Neuronal stem cell (in vitro differentiated cells): ENCODE results near the gene SLC11A1.

ENCODE experiments used
- DNase-seq: peaks from one replicate; pipeline ENCODE4 v3.0.0-alpha.2; 2013; ENCODE audit warnings: low spot score
- H2AFZ ChIP-seq: one replicate; pipeline ENCODE4 v1.6.1; 2013; ENCODE audit warnings: mild to moderate bottlenecking, low read length, inconsistent platforms
- H2AK5ac ChIP-seq: 2 replicates; pipeline ENCODE4 v1.6.1; 2013; ENCODE audit warnings: low read depth, mild to moderate bottlenecking, inconsistent platforms, low read length, moderate library complexity, mixed read lengths
- H2BK120ac ChIP-seq: 2 replicates; pipeline ENCODE4 v1.6.1; 2013; ENCODE audit warnings: low read depth, mild to moderate bottlenecking, inconsistent platforms, low read length, moderate library complexity, mixed read lengths
- H2BK12ac ChIP-seq: one replicate; pipeline ENCODE4 v1.6.1; 2013; ENCODE audit warnings: low read length, inconsistent platforms
- H2BK15ac ChIP-seq: 2 replicates; pipeline ENCODE4 v1.6.1; 2013; ENCODE audit warnings: mild to moderate bottlenecking, low read length, inconsistent platforms, mixed read lengths
- H2BK5ac ChIP-seq: one replicate; pipeline ENCODE4 v1.6.1; 2013; ENCODE audit warnings: inconsistent platforms, mild to moderate bottlenecking, low read length, moderate library complexity
- H3K14ac ChIP-seq: one replicate; pipeline ENCODE4 v1.6.1; 2013; ENCODE audit warnings: low read length, inconsistent platforms
- H3K18ac ChIP-seq: 2 replicates; pipeline ENCODE4 v1.6.1; 2013; ENCODE audit warnings: low read length, inconsistent platforms
- H3K23ac ChIP-seq: 2 replicates; pipeline ENCODE4 v1.6.1; 2013; ENCODE audit warnings: low read depth, mild to moderate bottlenecking, mixed read lengths, low read length, inconsistent platforms; ENCODE audit not compliant: poor library complexity
- H3K27ac ChIP-seq: replicated peaks from 3 replicates; pipeline ENCODE4 v1.5.1; 2013; ENCODE audit warnings: low read length, inconsistent platforms
- H3K27me3 ChIP-seq, 3 experiments: 2 replicates each; pipeline ENCODE4 v1.6.1; 2013; ENCODE audit warnings: low read length in 3 of 3, mild to moderate bottlenecking in 2 of 3, inconsistent platforms in 1 of 3, low read depth in 1 of 3, mixed read lengths in 1 of 3, moderate library complexity in 1 of 3; ENCODE audit not compliant: control insufficient read depth in 3 of 3, insufficient read depth in 3 of 3
- H3K36me3 ChIP-seq, 2 donors: replicated peaks in 1 of 2; 2 replicates each; pipeline ENCODE4 v1.6.1; 2013; ENCODE audit warnings: low read length in 2 of 2; ENCODE audit not compliant: control insufficient read depth in 2 of 2, insufficient read depth in 2 of 2
- H3K4ac ChIP-seq: 2 replicates; pipeline ENCODE4 v1.6.1; 2013; ENCODE audit warnings: inconsistent platforms, mild to moderate bottlenecking, low read length, moderate library complexity
- H3K4me1 ChIP-seq, 2 donors: 1 replicate in 1 of 2; 2 replicates in 1 of 2; pipeline ENCODE4 v1.6.1; 2013; ENCODE audit warnings: low read length in 2 of 2, low read depth in 1 of 2; ENCODE audit not compliant: control insufficient read depth in 2 of 2, insufficient read depth in 1 of 2
- H3K4me2 ChIP-seq: one replicate; pipeline ENCODE4 v1.6.1; 2013; ENCODE audit warnings: mild to moderate bottlenecking, low read length, inconsistent platforms; ENCODE audit not compliant: insufficient read depth, poor library complexity, severe bottlenecking
- H3K4me3 ChIP-seq, 2 donors: 2 replicates each; pipeline ENCODE4 v1.5.1; 2013; ENCODE audit warnings: low read length in 2 of 2, mild to moderate bottlenecking in 2 of 2, inconsistent platforms in 1 of 2, moderate library complexity in 1 of 2
- H3K79me1 ChIP-seq: one replicate; pipeline ENCODE4 v1.6.1; 2013; ENCODE audit warnings: low read depth, mild to moderate bottlenecking, inconsistent platforms, low read length, moderate library complexity
- H3K9ac ChIP-seq: one replicate; pipeline ENCODE4 v1.6.1; 2013; ENCODE audit warnings: mild to moderate bottlenecking, low read depth, low read length, inconsistent platforms; ENCODE audit not compliant: poor library complexity
- H3K9me3 ChIP-seq, 2 donors: replicated peaks in 1 of 2; 2 replicates each; pipeline versions ENCODE3 to v1.6.1; 2013; ENCODE audit warnings: low read length in 2 of 2, mild to moderate bottlenecking in 2 of 2, inconsistent platforms in 1 of 2, low read depth in 1 of 2, mixed read lengths in 1 of 2, moderate library complexity in 1 of 2; ENCODE audit not compliant: control insufficient read depth in 2 of 2, insufficient read depth in 1 of 2
- H4K8ac ChIP-seq: one replicate; pipeline ENCODE4 v1.6.1; 2013; ENCODE audit warnings: low read depth, mild to moderate bottlenecking, inconsistent platforms, low read length, moderate library complexity
- H4K91ac ChIP-seq: one replicate; pipeline ENCODE4 v1.6.1; 2013; ENCODE audit warnings: low read length, low read depth, mild to moderate bottlenecking, inconsistent platforms; ENCODE audit not compliant: poor library complexity
- WGBS, 2 donors: extraction: QIAGEN DNeasy Blood & Tissue Kit; methylation state at CpG; one replicate each; pipeline ENCODE4 v1.1.7; 2013; ENCODE audit warnings: missing lambda C conversion rate in 2 of 2, mixed read lengths in 1 of 2; ENCODE audit not compliant: insufficient read length in 2 of 2, insufficient replicate concordance in 1 of 2; ENCODE audit errors: extremely low coverage in 2 of 2; 5-methylcytosine and 5-hydroxymethylcytosine counted together

The SLC11A1 gene

DNA sequence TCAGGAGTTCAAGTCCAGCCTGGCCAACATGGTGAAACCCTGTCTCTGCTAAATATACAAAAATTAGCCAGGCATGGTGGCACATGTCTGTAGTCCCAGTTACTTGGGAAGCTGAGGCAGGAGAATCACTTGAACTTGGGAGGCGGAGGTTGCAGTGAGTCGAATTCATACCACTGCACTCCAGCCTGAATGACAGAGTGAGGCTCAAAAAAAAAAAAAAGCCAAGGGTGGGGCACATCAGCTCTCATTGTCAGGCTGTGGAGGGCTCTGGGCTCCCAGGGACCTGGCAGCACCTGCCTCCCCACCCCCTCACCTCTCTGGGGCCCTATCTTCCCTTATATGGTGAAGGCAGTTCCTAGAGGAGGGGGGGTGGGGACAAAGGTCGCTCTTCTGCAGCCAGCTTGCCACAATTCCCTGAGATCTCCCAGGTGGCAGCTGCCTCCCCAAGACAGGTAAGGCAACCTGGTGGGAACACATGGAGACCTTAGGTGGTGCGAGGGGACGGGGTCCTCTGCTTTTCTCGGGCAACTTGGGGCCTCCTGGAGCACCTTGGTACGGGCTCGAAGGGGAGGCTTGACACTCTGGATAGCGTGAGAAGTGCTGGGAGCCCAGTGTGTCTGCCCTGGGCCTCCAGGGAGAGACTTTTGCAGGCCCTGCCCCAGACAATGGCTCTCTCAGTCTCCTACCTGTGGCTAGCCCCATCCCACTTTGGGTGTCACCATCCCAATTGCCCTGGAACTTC is 36.8 kb downstream of the SLC11A1 start, which contains the start of gene VIL1:
Gene VIL1, plus strand, starts transcription at position 407 of the 742 bp plus-strand sequence. CDS start 4,656 bp downstream, outside the sequence.
- Histone ChIP-seq H2BK15ac (peak within 1 kb of the TSS; percentile 24), H3K36me3 (peaks cover 0 to 2% of the 10 kb centered on the region in 2 donors), H4K8ac (peak within 1 kb of the TSS; percentile 92), H2BK12ac (no peak within 1 kb of the TSS), H2AK5ac (peak within 1 kb of the TSS; percentile 86), H3K23ac (peak within 1 kb of the TSS; percentile 10), H3K4ac (no peak within 1 kb of the TSS), H2AFZ (no peak within 1 kb of the TSS), H3K4me2 (no peak within 1 kb of the TSS), H2BK5ac (peak within 1 kb of the TSS; percentile 82), H3K18ac (peak within 1 kb of the TSS; percentile 38), H3K4me3 (no peak within 1 kb of the TSS), H3K27ac (no peak within 1 kb of the TSS), H3K4me1 (peaks cover 0 to 15% of the 10 kb centered on the region in 2 donors), H2BK120ac (no peak within 1 kb of the TSS), H3K14ac (peak within 1 kb of the TSS; percentile 56), H3K27me3 (peaks cover 0 to 5% (median 2%) of the 10 kb centered on the region in 3 experiments), H3K79me1 (peaks cover 3% of the 10 kb centered on the region), H4K91ac (no peak within 1 kb of the TSS), H3K9ac (peak within 1 kb of the TSS; percentile 44), H3K9me3 (no peaks in the 10 kb centered on the region)
- WGBS, 2 donors = no CpG with 5 or more reads among the region's 9 CpGs
- no peak for DNase-seq

GRCh38 chr2:218419630-218420216 is 37.6 kb downstream of the SLC11A1 start:
- H2BK5ac ChIP-seq = no peak overlapping the region
- H4K8ac ChIP-seq = peak overlapping the region; percentile 92
- no peak overlapping the region for H4K91ac ChIP-seq
- H3K9me3 ChIP-seq = no peaks in the 10 kb centered on the region
- no CpG with 5 or more reads among the region's 7 CpGs for WGBS, 2 donors
- H3K79me1 ChIP-seq = peaks cover 3% of the 10 kb centered on the region
- no peak overlapping the region for H3K4ac ChIP-seq
- DNase-seq = no peak
- H2AFZ ChIP-seq = no peak overlapping the region
- H3K27ac ChIP-seq = no peak overlapping the region
- H3K18ac ChIP-seq = peak overlapping the region; percentile 31
- no peak overlapping the region for H2BK120ac ChIP-seq
- peaks cover 0 to 2% of the 10 kb centered on the region in 2 donors for H3K36me3 ChIP-seq
- H3K4me2 ChIP-seq = no peak overlapping the region
- peak overlapping the region; percentile 24 for H2BK15ac ChIP-seq
- H3K4me1 ChIP-seq = peaks cover 0 to 15% of the 10 kb centered on the region in 2 donors
- H3K14ac ChIP-seq = no peak overlapping the region
- H3K9ac ChIP-seq = no peak overlapping the region
- H3K23ac ChIP-seq = peak overlapping the region; percentile 10
- H3K27me3 ChIP-seq = peaks cover 0 to 5% (median 2%) of the 10 kb centered on the region in 3 experiments
- no peak overlapping the region for H2BK12ac ChIP-seq
- peak overlapping the region; percentile 86 for H2AK5ac ChIP-seq
- no peak overlapping the region for H3K4me3 ChIP-seq

DNA sequence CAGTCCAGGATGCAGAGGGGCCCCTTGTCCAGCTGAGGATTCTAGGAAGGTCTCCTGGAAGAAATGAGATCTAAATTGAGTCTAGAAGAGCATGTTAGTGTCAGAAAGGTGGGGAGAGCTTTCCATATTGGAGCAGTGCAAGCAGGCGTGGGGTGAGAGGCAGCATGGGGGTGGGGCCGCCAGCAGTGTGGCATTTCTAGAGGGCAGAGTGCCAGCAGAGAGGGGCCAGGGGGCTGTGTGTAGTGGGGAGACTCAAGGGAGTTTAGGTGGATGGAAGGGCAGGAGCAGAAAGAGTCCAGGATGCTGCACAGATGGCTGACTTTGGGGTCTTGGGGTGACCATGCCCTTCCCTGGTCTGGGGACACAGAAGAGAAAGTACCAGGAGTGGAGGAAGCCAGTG is 39.0 kb downstream of the SLC11A1 start:
- no peak overlapping the region for H2BK12ac ChIP-seq
- H3K4ac ChIP-seq = no peak overlapping the region
- no peak overlapping the region for H4K91ac ChIP-seq
- no peak overlapping the region for H3K27ac ChIP-seq
- H3K4me2 ChIP-seq = no peak overlapping the region
- no peak overlapping the region for H2AK5ac ChIP-seq
- peaks cover 0 to 5% (median 2%) of the 10 kb centered on the region in 3 experiments for H3K27me3 ChIP-seq
- H3K9me3 ChIP-seq = no peaks in the 10 kb centered on the region
- no peak for DNase-seq
- no peak overlapping the region for H3K18ac ChIP-seq
- peaks cover 3% of the 10 kb centered on the region for H3K79me1 ChIP-seq
- no peak overlapping the region for H4K8ac ChIP-seq
- no peak overlapping the region for H2BK15ac ChIP-seq
- no peak overlapping the region for H3K23ac ChIP-seq
- H2BK5ac ChIP-seq = no peak overlapping the region
- H3K9ac ChIP-seq = no peak overlapping the region
- H2AFZ ChIP-seq = no peak overlapping the region
- H3K4me1 ChIP-seq = peaks cover 0 to 15% of the 10 kb centered on the region in 2 donors
- H3K4me3 ChIP-seq = no peak overlapping the region
- H3K14ac ChIP-seq = no peak overlapping the region
- H3K36me3 ChIP-seq = peaks cover 0 to 2% of the 10 kb centered on the region in 2 donors
- H2BK120ac ChIP-seq = no peak overlapping the region
- WGBS, 2 donors = no CpG with 5 or more reads among the region's 2 CpGs

DNA sequence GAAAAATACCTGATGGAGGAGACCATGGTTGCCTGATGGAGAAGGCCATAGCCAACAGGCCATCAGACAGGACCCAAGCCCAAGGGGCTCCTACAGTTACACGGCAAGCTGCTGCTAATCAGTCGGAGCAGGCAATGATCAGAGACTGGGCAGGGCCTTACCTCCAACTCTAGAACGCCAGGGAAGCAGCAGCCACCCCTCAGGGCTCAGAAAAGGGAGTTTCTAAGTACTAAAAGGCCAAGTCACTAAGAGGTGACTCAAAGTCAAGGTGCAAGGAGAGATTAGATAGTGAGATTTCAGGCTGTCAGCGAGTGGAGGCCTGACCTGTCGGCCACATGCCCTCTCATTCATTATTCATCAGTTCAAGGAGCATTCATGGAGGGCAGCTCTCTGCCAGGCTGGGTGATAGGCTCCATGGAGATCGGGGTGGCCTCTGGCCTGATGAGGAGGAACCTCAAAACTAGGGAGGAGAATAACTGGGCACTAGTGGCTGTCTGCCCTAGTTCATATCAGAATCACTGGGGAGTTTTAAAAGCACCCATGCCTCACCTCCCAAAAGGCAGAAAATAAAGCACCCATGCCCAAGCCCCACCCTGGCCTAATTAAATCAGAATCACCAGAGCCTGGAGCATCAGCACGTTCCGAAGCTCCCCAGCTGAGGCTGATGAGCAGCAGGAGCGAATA is 40.5 kb downstream of the SLC11A1 start:
- H3K79me1 ChIP-seq = peaks cover 3% of the 10 kb centered on the region
- no peak overlapping the region for H2AFZ ChIP-seq
- H2AK5ac ChIP-seq = no peak overlapping the region
- H3K9ac ChIP-seq = no peak overlapping the region
- no peak for DNase-seq
- peaks cover 0 to 15% of the 10 kb centered on the region in 2 donors for H3K4me1 ChIP-seq
- no peak overlapping the region for H2BK12ac ChIP-seq
- H3K4ac ChIP-seq = no peak overlapping the region
- H3K9me3 ChIP-seq = no peaks in the 10 kb centered on the region
- H3K4me3 ChIP-seq = no peak overlapping the region
- H4K91ac ChIP-seq = no peak overlapping the region
- H3K14ac ChIP-seq = no peak overlapping the region
- H2BK120ac ChIP-seq = no peak overlapping the region
- H3K18ac ChIP-seq = no peak overlapping the region
- peaks cover 0 to 2% of the 10 kb centered on the region in 2 donors for H3K36me3 ChIP-seq
- no peak overlapping the region for H4K8ac ChIP-seq
- H3K27ac ChIP-seq = no peak overlapping the region
- peaks cover 0 to 2% (median under 1%) of the 10 kb centered on the region in 3 experiments for H3K27me3 ChIP-seq
- H2BK15ac ChIP-seq = no peak overlapping the region
- no peak overlapping the region for H3K23ac ChIP-seq
- H2BK5ac ChIP-seq = no peak overlapping the region
- WGBS, 2 donors = no CpG with 5 or more reads among the region's 9 CpGs
- H3K4me2 ChIP-seq = no peak overlapping the region
